WTC11 (cell line): ENCODE measurements around the gene ARV1. TPM values are rescaled to one million over a fixed set of nuclear protein-coding genes. Genes with fewer than 3 reads are reported as not detected.

Source experiments
- ATAC-seq: fragments of 200-7000 bp; cut with Tn5 transposase; 2 replicates; pipeline ENCODE4 v1.10.0; 2021; ENCODE audit warnings: mild to moderate bottlenecking, moderate library complexity
- CTCF ChIA-PET: fragments of 300-600 bp; sonication (Branson Sonifier 250); formaldehyde crosslinking; loops from one replicate; lab custom pipeline; 2021; ENCODE audit warnings: antibody characterized with exemption; lab: Charles Lee
- POLR2A ChIA-PET: fragments of 350-600 bp; sonication (Branson Sonifier 250); formaldehyde crosslinking; loops from one replicate; lab custom pipeline; 2021; ENCODE audit warnings: antibody characterized with exemption; lab: Charles Lee
- DNase-seq: peaks from one replicate; pipeline ENCODE4 v3.0.0; 2021; ENCODE audit warnings: low spot score
- H3K27ac Mint-ChIP-seq: 2 replicates; pipeline ENCODE4 v1.8.0; 2021; ENCODE audit warnings: mixed read lengths
- H3K27me3 Mint-ChIP-seq: 2 replicates; pipeline ENCODE4 v1.8.0; 2021; ENCODE audit warnings: low read depth, mild to moderate bottlenecking, moderate library complexity, mixed read lengths
- H3K36me3 Mint-ChIP-seq: 2 replicates; pipeline ENCODE4 v1.8.0; 2021; ENCODE audit warnings: mixed read lengths
- H3K4me1 Mint-ChIP-seq: 2 replicates; pipeline ENCODE4 v1.8.0; 2022; ENCODE audit warnings: mixed read lengths
- H3K4me3 Mint-ChIP-seq: 2 replicates; pipeline ENCODE4 v1.8.0; 2021; ENCODE audit warnings: mild to moderate bottlenecking, moderate library complexity, mixed read lengths
- H3K9me3 Mint-ChIP-seq: 2 replicates; pipeline ENCODE4 v1.8.0; 2021; ENCODE audit warnings: mixed read lengths
- CREB1 ChIP-seq: sonication (generic); formaldehyde crosslinking; IDR thresholded peaks from 2 replicates; pipeline ENCODE4 v1.8.0; 2023; ENCODE audit warnings: mild to moderate bottlenecking, missing genetic modification reagents
- ESRRA ChIP-seq: sonication (generic); formaldehyde crosslinking; IDR thresholded peaks from 2 replicates; pipeline ENCODE4 v1.8.1; 2022; ENCODE audit warnings: mild to moderate bottlenecking, missing genetic modification reagents, borderline replicate concordance
- FOXJ3 ChIP-seq: sonication (generic); formaldehyde crosslinking; IDR thresholded peaks from 2 replicates; pipeline ENCODE4 v1.9.0; 2021; ENCODE audit warnings: missing genetic modification reagents, mild to moderate bottlenecking, borderline replicate concordance
- FOXK1 ChIP-seq: sonication (generic); formaldehyde crosslinking; IDR thresholded peaks from 2 replicates; pipeline ENCODE4 v1.8.0; 2022; ENCODE audit warnings: mild to moderate bottlenecking, moderate library complexity, missing genetic modification reagents
- FOXP1 ChIP-seq: sonication (generic); formaldehyde crosslinking; IDR thresholded peaks from 2 replicates; pipeline ENCODE4 v1.8.0; 2022; ENCODE audit warnings: missing genetic modification reagents, mild to moderate bottlenecking, moderate library complexity, borderline replicate concordance
- GRHL2 ChIP-seq: fragments of 250-450 bp; sonication (Bioruptor Pico); IDR thresholded peaks from 2 replicates; pipeline ENCODE4 v1.8.0; 2022; ENCODE audit warnings: mild to moderate bottlenecking, moderate library complexity; ENCODE audit not compliant: insufficient replicate concordance, severe bottlenecking
- MYBL2 ChIP-seq: sonication (generic); formaldehyde crosslinking; IDR thresholded peaks from 2 replicates; pipeline ENCODE4 v1.8.1; 2023; ENCODE audit warnings: mild to moderate bottlenecking, moderate library complexity, missing genetic modification reagents
- NFATC4 ChIP-seq: fragments of 250-450 bp; sonication (Bioruptor Pico); IDR thresholded peaks from 2 replicates; pipeline ENCODE4 v1.9.0; 2021; ENCODE audit warnings: mild to moderate bottlenecking
- NR3C1 ChIP-seq: sonication (generic); formaldehyde crosslinking; conservative IDR thresholded peaks from 2 replicates; pipeline ENCODE4 v1.8.1; 2023; ENCODE audit warnings: low read depth, mild to moderate bottlenecking, missing genetic modification reagents
- TP53 ChIP-seq: sonication (generic); formaldehyde crosslinking; IDR thresholded peaks from 2 replicates; pipeline ENCODE4 v1.8.1; 2023; ENCODE audit warnings: mild to moderate bottlenecking, missing genetic modification reagents
- ZNF671 ChIP-seq: fragments of 250-450 bp; sonication (Bioruptor Pico); IDR thresholded peaks from 2 replicates; pipeline ENCODE4 v1.8.0; 2021; ENCODE audit warnings: mild to moderate bottlenecking
- total RNA-seq: library from RNA; stranded (reverse); gene quantifications from 3 replicates; pipeline ENCODE4 v1.2.3, GENCODE V29; 2021
- TF ChIP-seq, protein P1 (sequence below): sonication (generic); formaldehyde crosslinking; IDR thresholded peaks from 2 replicates; pipeline ENCODE4 v1.8.1; 2023; ENCODE audit warnings: mild to moderate bottlenecking, missing genetic modification reagents, borderline replicate concordance
- TF ChIP-seq, protein P2 (sequence below): fragments of 250-450 bp; sonication (Bioruptor Pico); IDR thresholded peaks from 2 replicates; pipeline ENCODE4 v1.9.0; 2021; ENCODE audit warnings: mild to moderate bottlenecking
- TF ChIP-seq, protein P3 (sequence below): sonication (generic); formaldehyde crosslinking; IDR thresholded peaks from 2 replicates; pipeline ENCODE4 v1.8.1; 2023; ENCODE audit warnings: mild to moderate bottlenecking, missing genetic modification reagents, moderate library complexity
- TF ChIP-seq, protein P4 (sequence below): sonication (generic); formaldehyde crosslinking; conservative IDR thresholded peaks from 2 replicates; pipeline ENCODE4 v1.8.1; 2023; ENCODE audit warnings: mild to moderate bottlenecking, low read depth, missing genetic modification reagents, moderate library complexity
- TF ChIP-seq, protein P5 (sequence below): sonication (generic); formaldehyde crosslinking; IDR thresholded peaks from 2 replicates; pipeline ENCODE4 v1.8.1; 2022; ENCODE audit warnings: mild to moderate bottlenecking, missing genetic modification reagents, moderate library complexity, borderline replicate concordance
- TF ChIP-seq, protein P6 (sequence below): sonication (generic); formaldehyde crosslinking; IDR thresholded peaks from 2 replicates; pipeline ENCODE4 v1.8.1; 2022; ENCODE audit warnings: missing genetic modification reagents, borderline replicate concordance
- TF ChIP-seq, protein P7 (sequence below): fragments of 250-450 bp; sonication (Bioruptor Pico); IDR thresholded peaks from 2 replicates; pipeline ENCODE4 v1.9.0; 2021; ENCODE audit warnings: moderate library complexity, mild to moderate bottlenecking, inconsistent platforms, borderline replicate concordance
- TF ChIP-seq, protein P8 (sequence below): sonication (generic); formaldehyde crosslinking; IDR thresholded peaks from 2 replicates; pipeline ENCODE4 v1.8.1; 2023; ENCODE audit warnings: mild to moderate bottlenecking, missing genetic modification reagents, moderate library complexity

Gene ARV1
- total RNA-seq, 1 experiment from 2014 or later = 9.1 TPM

DNA sequence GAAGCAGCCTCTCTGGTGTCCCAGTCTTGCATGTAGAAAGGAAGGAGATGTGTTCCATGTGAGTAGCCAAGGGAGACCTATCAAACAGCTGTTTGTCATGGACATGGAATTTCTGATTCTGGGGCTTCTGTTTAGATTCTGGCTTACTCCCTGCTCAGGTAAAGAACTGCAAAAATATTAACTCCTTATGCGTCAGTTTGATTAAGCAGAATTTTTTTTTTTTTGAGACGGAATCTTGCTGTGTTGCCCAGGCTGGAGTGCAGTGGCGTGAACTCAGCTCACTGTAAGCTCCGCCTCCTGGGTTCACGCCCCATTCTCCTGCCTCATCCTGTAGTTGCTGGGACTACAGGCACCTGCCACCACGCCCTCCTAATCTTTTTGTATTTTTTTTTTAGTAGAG is 6.8 kb downstream of the ARV1 start:
- TF ChIP-seq, protein P1, sequence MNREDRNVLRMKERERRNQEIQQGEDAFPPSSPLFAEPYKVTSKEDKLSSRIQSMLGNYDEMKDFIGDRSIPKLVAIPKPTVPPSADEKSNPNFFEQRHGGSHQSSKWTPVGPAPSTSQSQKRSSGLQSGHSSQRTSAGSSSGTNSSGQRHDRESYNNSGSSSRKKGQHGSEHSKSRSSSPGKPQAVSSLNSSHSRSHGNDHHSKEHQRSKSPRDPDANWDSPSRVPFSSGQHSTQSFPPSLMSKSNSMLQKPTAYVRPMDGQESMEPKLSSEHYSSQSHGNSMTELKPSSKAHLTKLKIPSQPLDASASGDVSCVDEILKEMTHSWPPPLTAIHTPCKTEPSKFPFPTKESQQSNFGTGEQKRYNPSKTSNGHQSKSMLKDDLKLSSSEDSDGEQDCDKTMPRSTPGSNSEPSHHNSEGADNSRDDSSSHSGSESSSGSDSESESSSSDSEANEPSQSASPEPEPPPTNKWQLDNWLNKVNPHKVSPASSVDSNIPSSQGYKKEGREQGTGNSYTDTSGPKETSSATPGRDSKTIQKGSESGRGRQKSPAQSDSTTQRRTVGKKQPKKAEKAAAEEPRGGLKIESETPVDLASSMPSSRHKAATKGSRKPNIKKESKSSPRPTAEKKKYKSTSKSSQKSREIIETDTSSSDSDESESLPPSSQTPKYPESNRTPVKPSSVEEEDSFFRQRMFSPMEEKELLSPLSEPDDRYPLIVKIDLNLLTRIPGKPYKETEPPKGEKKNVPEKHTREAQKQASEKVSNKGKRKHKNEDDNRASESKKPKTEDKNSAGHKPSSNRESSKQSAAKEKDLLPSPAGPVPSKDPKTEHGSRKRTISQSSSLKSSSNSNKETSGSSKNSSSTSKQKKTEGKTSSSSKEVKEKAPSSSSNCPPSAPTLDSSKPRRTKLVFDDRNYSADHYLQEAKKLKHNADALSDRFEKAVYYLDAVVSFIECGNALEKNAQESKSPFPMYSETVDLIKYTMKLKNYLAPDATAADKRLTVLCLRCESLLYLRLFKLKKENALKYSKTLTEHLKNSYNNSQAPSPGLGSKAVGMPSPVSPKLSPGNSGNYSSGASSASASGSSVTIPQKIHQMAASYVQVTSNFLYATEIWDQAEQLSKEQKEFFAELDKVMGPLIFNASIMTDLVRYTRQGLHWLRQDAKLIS (CRISPR knock-in tag) = no peak
- no peak for TF ChIP-seq FOXK1 (CRISPR knock-in tag)
- no peak for TF ChIP-seq TP53 (CRISPR knock-in tag)
- TF ChIP-seq, protein P2, sequence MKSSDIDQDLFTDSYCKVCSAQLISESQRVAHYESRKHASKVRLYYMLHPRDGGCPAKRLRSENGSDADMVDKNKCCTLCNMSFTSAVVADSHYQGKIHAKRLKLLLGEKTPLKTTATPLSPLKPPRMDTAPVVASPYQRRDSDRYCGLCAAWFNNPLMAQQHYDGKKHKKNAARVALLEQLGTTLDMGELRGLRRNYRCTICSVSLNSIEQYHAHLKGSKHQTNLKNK (CRISPR knock-in tag) = no peak
- no peak for TF ChIP-seq FOXJ3 (CRISPR knock-in tag)
- no peak for TF ChIP-seq ESRRA (CRISPR knock-in tag)
- TF ChIP-seq, protein P3, sequence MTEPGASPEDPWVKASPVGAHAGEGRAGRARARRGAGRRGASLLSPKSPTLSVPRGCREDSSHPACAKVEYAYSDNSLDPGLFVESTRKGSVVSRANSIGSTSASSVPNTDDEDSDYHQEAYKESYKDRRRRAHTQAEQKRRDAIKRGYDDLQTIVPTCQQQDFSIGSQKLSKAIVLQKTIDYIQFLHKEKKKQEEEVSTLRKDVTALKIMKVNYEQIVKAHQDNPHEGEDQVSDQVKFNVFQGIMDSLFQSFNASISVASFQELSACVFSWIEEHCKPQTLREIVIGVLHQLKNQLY = no peak
- no peak for TF ChIP-seq NFATC4 (CRISPR knock-in tag)
- TF ChIP-seq, protein P4, sequence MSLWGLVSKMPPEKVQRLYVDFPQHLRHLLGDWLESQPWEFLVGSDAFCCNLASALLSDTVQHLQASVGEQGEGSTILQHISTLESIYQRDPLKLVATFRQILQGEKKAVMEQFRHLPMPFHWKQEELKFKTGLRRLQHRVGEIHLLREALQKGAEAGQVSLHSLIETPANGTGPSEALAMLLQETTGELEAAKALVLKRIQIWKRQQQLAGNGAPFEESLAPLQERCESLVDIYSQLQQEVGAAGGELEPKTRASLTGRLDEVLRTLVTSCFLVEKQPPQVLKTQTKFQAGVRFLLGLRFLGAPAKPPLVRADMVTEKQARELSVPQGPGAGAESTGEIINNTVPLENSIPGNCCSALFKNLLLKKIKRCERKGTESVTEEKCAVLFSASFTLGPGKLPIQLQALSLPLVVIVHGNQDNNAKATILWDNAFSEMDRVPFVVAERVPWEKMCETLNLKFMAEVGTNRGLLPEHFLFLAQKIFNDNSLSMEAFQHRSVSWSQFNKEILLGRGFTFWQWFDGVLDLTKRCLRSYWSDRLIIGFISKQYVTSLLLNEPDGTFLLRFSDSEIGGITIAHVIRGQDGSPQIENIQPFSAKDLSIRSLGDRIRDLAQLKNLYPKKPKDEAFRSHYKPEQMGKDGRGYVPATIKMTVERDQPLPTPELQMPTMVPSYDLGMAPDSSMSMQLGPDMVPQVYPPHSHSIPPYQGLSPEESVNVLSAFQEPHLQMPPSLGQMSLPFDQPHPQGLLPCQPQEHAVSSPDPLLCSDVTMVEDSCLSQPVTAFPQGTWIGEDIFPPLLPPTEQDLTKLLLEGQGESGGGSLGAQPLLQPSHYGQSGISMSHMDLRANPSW = no peak
- TF ChIP-seq CREB1 (CRISPR knock-in tag) = no peak
- TF ChIP-seq MYBL2 = no peak
- TF ChIP-seq, protein P5, sequence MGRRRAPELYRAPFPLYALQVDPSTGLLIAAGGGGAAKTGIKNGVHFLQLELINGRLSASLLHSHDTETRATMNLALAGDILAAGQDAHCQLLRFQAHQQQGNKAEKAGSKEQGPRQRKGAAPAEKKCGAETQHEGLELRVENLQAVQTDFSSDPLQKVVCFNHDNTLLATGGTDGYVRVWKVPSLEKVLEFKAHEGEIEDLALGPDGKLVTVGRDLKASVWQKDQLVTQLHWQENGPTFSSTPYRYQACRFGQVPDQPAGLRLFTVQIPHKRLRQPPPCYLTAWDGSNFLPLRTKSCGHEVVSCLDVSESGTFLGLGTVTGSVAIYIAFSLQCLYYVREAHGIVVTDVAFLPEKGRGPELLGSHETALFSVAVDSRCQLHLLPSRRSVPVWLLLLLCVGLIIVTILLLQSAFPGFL = no peak
- ChIA-PET CTCF (interaction anchor here (1.0 kb wide), 1 partner anchor 106 kb away, joined by 3 read pairs; no protein-coding TSS in a partner anchor), POLR2A (no interaction called here)
- no peak overlapping the region for H3K4me3 Mint-ChIP-seq
- no peak overlapping the region for H3K27ac Mint-ChIP-seq
- ATAC-seq = no peak
- peaks cover 11% of the 10 kb centered on the region for H3K4me1 Mint-ChIP-seq
- peaks cover 13% of the 10 kb centered on the region for H3K27me3 Mint-ChIP-seq
- peaks cover 8% of the 10 kb centered on the region for H3K36me3 Mint-ChIP-seq
- DNase-seq = no peak
- H3K9me3 Mint-ChIP-seq = no peaks in the 10 kb centered on the region

DNA sequence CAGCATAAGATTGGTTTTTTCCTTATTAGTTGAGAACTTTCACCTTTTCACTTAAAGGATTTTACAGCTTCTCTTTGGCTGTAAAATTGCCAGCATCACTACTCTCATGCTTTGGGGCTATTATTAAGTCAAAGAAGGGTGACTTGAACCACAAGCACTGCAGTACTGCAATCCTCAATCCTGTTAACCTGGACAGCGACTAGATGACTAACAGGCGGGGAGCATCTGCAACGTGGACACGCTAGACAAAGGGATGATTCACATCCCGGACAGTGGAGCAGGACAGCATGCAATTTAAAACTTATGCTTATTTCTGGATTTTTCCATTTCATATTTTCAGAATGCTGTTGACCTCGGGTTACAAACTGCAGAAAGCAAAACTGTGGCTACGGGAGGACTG is 8.1 kb downstream of the ARV1 start:
- ChIA-PET POLR2A (no interaction called here), CTCF (no interaction called here)
- H3K4me3 Mint-ChIP-seq = no peak overlapping the region
- H3K4me1 Mint-ChIP-seq = peaks cover 11% of the 10 kb centered on the region
- DNase-seq (no peak), ATAC-seq (no peak)
- H3K36me3 Mint-ChIP-seq = peaks cover 8% of the 10 kb centered on the region
- peaks cover 24% of the 10 kb centered on the region for H3K27me3 Mint-ChIP-seq
- H3K27ac Mint-ChIP-seq = no peak overlapping the region
- H3K9me3 Mint-ChIP-seq = no peaks in the 10 kb centered on the region
- TF ChIP-seq NR3C1 (no peak), FOXP1 (no peak), ZNF671 (CRISPR knock-in tag) (no peak), GRHL2 (CRISPR knock-in tag) (no peak)
- TF ChIP-seq, protein P1 (CRISPR knock-in tag) = no peak
- TF ChIP-seq, protein P6, sequence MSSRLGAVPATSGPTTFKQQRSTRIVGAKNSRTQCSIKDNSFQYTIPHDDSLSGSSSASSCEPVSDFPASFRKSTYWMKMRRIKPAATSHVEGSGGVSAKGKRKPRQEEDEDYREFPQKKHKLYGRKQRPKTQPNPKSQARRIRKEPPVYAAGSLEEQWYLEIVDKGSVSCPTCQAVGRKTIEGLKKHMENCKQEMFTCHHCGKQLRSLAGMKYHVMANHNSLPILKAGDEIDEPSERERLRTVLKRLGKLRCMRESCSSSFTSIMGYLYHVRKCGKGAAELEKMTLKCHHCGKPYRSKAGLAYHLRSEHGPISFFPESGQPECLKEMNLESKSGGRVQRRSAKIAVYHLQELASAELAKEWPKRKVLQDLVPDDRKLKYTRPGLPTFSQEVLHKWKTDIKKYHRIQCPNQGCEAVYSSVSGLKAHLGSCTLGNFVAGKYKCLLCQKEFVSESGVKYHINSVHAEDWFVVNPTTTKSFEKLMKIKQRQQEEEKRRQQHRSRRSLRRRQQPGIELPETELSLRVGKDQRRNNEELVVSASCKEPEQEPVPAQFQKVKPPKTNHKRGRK = no peak
- TF ChIP-seq, protein P7, sequence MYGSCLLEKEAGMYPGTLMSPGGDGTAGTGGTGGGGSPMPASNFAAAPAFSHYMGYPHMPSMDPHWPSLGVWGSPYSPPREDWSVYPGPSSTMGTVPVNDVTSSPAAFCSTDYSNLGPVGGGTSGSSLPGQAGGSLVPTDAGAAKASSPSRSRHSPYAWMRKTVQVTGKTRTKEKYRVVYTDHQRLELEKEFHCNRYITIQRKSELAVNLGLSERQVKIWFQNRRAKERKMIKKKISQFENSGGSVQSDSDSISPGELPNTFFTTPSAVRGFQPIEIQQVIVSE (CRISPR knock-in tag) = no peak
- TF ChIP-seq, protein P8, sequence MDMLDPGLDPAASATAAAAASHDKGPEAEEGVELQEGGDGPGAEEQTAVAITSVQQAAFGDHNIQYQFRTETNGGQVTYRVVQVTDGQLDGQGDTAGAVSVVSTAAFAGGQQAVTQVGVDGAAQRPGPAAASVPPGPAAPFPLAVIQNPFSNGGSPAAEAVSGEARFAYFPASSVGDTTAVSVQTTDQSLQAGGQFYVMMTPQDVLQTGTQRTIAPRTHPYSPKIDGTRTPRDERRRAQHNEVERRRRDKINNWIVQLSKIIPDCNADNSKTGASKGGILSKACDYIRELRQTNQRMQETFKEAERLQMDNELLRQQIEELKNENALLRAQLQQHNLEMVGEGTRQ (CRISPR knock-in tag) = no peak
